Ammon's horn (tissue), 1 donor: ENCODE measurements around the gene GPR141.
A peak's percentile ranks its signal among the peaks of the same experiment; 100 is the strongest.

ENCODE experiments used
- DNase-seq: peaks from one replicate; pipeline ENCODE4 v3.0.0-alpha.2; 2016; ENCODE audit warnings: low spot score

GPR141 gene

GRCh38 chr7:37683246-37684120, at the start of gene GPR141:
GPR141 (plus strand) TSS chr7:37683766; CDS start chr7:37740394, 56,628 bp downstream.
- peak; percentile 53 for DNase-seq

- no peak for DNase-seq
Measured at GRCh38 chr7:37635346-37635745, 48.2 kb upstream of the GPR141 start.

DNA sequence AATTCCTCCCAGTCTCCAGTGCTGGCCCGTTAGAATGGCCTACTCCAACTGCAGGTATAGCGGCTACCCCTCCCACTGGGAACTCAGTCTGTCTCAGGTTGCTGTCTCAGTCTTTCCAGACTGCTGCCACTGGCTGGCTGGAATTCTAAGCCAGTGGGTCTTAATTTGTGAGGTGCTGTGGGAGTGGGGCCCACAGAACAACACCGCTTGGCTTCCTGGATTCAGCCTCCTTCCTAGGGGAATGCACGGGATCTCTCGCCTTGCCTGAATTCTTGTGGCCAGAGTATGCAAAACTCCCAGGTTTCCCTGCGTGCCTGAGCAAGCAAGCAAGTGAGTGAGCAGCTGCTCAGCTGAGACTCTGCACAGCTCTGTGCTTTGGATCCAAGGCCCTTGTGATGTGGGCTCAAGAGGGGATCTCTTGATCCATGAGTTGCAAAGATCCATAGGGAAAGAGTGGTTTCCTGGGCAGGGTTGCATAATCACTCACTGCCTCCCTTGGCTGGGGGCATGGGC, 41.5 kb upstream of the GPR141 start:
- no peak for DNase-seq

DNA sequence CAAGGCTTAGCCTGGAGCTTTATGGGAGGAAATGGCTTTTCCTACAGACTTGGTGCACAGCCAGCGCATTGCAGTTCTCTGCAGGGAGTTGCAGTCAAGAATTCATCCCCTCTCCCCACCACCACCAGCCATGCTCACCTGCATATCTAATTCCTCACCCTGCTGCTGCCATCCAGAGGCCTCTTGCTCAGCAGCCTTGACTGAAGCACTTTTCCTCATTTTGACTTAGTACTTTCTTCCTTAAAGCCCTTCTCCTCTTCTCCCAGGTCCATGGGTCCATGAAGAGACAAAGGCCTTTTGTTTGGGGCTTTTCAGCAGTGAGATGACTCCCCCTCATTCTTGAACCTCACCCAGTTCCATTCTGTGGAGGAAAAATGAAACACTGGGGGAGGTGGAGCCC, 39.7 kb upstream of the GPR141 start:
- DNase-seq = no peak

DNA sequence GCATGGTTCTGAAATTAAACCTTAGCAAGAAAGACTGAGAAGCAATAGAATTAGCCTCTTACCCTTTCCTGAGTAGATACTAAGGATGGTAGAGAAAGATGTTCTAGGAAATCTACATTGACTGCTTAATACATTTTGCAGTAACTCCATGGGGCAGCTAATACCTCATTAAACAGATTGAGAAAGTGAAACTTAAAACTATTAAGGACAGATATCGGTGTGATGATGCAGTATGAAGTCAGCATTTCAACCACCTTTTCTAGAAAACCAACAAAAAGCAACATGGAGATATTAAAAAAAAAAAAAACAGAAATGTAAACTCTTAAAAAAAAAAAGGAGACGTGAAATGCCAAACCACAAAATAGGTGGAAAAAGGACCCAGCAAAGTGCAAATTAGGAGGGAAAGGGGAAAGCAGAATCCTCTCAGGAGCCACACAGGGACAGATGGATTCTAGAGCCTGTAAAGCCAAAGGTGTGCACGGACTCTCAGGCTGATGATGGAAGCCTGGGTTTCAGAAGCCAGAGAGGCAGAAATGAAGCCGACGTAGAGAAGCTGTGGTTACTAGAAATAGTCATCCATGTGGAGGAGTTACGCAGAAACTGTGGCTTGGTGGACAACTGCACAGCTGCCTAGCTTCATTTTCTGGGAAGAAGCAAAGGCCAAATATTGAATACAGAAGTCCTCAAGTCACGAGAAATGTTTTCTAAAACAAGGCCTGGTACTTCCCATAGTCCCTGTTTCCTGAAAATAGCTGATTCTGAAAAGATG, 38.1 kb upstream of the GPR141 start:
- no peak for DNase-seq

- DNase-seq = no peak
Measured at GRCh38 chr7:37656913-37657530, 26.5 kb upstream of the GPR141 start.

- DNase-seq = no peak
Measured at GRCh38 chr7:37657816-37658215, 25.8 kb upstream of the GPR141 start.

DNA sequence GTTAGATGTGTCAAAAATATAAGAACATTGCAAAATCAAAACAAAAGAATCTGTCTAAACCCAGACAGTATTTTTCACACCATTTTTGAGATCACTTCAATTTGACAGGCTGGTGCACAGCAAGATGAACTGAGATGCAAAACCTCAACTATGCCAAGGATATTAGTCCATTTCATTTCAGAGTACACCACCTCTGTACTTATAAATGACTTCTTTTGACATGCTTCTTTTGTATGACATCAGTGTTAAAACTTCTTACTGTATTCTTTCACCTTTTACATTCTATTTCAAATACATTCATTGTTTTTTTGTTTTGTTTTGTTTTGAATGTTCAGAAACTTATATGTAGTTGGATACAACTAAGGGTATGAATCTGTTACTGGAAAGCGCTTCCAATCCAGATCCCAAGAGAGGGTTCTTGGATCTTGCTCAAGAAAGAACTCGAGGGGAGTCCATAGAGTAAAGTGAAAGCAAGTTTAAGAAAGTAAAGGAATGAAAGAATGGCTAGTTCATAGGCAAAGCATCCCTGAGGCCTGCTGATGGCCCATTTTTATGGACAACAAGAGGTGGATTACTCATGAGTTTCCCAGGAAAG, 23.5 kb upstream of the GPR141 start:
- no peak for DNase-seq

DNA sequence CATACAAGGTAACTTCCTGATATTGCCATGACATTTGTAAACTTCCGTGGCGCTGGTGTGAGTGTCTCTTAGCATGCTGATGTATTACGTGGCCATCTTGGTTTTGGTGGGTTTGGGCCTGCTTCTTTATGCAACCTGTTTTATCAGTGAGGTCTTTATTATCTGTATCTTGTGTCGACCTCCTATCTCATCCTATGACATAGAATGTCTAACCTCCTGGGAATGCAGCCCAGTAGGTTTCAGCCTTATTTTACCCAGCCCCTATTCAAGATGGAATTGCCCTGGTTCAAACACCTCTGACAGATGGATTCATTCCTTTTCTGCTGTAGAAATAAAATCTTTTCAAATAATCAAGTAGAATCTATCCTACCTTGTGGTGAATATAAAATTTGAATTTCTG, 23.0 kb upstream of the GPR141 start:
- no peak for DNase-seq

- DNase-seq = peak; percentile 47
Measured at GRCh38 chr7:37663693-37664092, 19.9 kb upstream of the GPR141 start.

GRCh38 chr7:37665352-37666022, 18.1 kb upstream of the GPR141 start:
- no peak for DNase-seq

- DNase-seq = no peak
Measured at GRCh38 chr7:37666026-37666799, 17.4 kb upstream of the GPR141 start.

DNA sequence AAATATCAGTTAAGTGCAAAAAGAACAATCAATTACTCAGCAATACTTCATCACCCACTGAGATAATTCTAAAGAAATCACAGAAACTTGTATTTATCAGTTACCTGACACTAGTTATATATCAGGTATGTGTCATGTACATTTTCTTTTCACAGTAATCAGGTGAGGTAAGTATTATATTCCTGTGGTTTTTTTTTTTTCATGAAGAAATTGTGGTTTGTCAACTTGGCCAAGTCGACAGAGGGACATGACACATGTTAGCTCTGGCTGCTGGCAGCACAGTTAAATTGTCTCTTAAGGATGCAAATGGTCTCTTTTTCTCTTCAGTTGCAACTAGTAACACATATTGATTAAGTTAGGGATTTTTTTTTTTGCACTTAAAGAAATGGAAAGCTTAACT, 13.7 kb upstream of the GPR141 start:
- DNase-seq = no peak

DNA sequence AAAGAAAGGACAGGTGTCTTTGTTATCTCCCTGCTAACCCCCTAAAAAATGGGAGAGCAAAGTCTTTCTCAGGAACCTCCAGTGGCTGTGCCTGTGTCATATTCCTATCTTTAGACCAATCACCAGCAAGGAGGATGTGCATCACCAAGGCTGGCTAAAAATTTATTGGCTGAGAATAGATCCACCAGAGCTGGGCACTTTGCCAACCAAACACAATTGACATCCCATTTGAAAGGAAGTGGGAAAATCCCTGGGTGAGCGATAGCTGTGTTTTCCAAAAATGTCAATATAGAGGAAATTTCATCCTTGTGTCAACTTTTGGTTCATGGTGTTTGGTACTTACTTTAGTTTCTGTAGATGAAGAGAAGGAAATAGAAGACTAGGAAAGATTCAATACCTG, 13.1 kb upstream of the GPR141 start:
- no peak for DNase-seq

DNA sequence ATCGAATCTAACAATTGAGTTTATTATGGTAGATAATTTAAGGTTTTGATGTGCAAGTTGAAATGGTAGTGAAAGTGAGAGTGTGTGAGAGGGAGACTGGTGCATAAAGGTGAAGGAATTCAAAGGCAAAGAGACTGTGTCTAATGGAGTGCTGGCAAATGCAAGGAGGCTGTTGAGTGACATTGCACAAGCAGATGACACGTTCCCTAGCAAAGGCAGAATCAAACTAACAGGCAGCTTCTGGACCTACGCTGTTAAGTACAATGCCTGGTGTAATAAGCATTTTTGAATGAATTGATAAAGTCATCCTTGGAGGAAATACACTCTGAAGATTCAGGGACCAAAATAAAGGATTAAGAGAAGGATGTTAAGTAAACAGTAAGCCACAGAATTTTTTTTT, 11.7 kb upstream of the GPR141 start:
- DNase-seq = no peak

GRCh38 chr7:37672926-37673325, 10.6 kb upstream of the GPR141 start:
- DNase-seq = no peak

- no peak for DNase-seq
Measured at GRCh38 chr7:37673523-37673922, 10.0 kb upstream of the GPR141 start.

GRCh38 chr7:37674531-37674930, 9.0 kb upstream of the GPR141 start:
- peak; percentile 57 for DNase-seq

DNA sequence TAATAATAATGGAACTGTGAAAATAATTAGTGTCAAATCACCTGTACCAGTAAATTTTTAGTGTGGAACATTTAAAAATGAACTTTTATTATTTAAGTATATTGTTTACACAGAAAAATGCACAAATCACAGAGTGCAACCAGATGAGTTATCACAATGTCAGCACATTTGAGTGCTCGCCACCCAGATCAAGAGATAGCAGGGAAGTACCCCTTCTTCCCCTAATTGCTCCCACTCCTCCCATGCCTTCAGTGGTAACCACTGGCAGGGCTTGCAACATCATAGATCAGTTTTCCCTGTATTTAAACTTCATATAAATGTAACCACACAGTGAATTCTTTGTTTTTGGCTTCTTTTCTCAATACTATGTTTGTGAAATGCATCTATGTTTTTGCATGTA, 7.8 kb upstream of the GPR141 start:
- DNase-seq = no peak

- no peak for DNase-seq
Measured at GRCh38 chr7:37684927-37685326, 1.4 kb downstream of the GPR141 start.
